GM21723 (cell line): ENCODE data around the gene CNOT1.
"Not testable (repeated sequence)": the region's sequence is repeated elsewhere in the genome, so short reads cannot be mapped to it uniquely, and the experiment has no call there.

Experiments
- ATAC-seq: cut with Tn5 transposase; IDR thresholded peaks from one replicate; pipeline ENCODE4 v1.9.1; 2021; ENCODE audit warnings: mild to moderate bottlenecking, moderate library complexity; ENCODE audit not compliant: unreplicated experiment

CNOT1 gene

GRCh38 chr16:58629733-58630640 lies at the start of gene CNOT1:
Gene CNOT1 (minus strand): TSS chr16:58629826. CDS start chr16:58599337, 30,489 bp downstream.
- peak; percentile 86 for ATAC-seq

- no peak for ATAC-seq
Measured at GRCh38 chr16:58678716-58679115, 49.1 kb upstream of the CNOT1 start.

DNA sequence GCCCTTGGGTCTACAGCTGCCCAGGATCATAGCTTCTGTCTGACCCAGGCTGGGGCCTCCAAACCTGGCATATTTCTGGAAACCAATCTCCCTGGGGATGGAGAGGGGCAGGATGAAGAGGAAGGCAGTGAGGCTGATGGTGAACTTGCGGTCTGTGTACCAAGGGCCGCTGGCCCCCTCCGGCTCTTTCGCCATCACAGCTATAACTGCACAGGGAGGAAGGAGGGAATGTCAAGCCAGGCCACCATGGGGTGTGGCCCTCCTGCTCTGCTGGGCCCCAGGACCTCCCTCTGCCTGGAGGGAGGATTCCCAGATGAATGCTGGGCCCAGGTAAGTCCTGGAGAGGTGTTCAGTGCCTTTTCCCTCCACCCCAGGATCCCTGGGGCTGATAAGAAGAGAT lies 48.6 kb upstream of the CNOT1 start:
- ATAC-seq, result no peak

DNA sequence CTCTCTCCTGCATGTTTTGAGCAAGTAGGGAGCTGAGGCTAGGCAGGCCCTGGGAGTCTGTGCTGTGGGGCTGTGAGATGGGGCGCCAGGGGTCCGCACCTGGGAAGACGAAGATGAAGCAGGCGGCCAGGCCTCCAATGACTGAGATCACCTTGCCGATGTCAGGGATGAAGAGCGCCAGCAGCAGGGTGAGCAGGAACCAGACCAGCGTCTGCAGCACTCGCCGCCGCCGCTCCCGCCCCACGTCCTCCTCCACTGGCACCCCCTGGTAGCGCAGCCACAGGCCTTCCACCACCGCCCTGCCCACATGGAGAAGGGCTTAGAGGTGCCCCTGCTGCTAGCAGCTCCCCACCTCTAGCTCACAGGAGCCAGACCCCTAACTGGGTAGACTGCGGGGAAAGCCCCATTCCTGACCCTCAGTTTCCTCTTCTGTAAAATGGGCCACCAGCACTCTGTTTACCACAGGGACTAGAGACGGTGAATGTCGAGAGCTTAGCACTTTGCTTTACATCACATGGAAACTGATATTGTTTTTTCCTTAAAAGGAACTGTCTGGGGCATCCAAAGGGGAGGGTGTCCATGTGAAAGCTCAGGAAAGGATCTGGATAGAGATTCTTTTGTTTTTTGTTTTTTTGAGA lies 41.4 kb upstream of the CNOT1 start:
- ATAC-seq, result no peak

DNA sequence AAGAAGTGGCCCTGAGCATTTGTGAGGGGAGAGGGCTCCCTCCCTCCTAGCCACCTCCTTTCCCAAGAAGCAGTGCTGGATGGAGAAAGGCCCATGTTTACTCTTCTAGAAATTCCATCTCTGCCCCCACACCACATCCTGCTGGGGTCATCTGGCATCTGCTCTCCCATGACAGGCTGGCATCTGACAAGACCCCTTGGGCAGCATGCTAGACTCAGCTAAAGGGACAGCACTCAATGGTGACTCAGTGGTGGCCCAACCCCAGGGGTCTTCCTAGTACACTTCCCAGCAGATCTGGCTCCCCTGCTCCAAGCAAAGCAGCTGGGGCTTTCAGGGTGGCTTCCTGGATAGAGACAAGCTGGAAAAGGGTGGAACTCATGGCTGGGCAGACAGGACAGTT lies 40.6 kb upstream of the CNOT1 start:
- no peak for ATAC-seq

DNA sequence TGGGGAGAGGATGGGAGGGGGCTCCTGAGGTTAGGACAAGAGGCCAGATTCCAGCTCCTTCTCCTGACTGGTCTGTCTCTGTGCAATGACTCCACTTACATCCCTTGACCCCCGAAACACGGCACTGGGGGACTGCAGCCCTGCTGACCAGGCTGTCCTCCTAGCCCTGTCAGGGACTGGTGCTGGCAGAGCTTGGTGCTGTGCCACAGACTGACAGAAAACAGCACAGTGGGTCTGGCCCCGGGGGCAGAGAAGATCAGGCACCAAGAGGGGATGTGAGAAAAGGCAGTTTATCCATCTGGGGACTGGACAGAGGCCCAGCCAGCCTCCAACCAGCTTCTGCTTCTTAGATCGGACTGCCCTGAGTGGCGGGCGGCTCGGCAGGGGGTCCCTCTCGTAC lies 35.6 kb upstream of the CNOT1 start:
- ATAC-seq, result no peak

- ATAC-seq, result peak; percentile 86
Measured at GRCh38 chr16:58661199-58661830, 31.7 kb upstream of the CNOT1 start.

- not testable (repeated sequence) for ATAC-seq
Measured at GRCh38 chr16:58659911-58660310, 30.3 kb upstream of the CNOT1 start.

DNA sequence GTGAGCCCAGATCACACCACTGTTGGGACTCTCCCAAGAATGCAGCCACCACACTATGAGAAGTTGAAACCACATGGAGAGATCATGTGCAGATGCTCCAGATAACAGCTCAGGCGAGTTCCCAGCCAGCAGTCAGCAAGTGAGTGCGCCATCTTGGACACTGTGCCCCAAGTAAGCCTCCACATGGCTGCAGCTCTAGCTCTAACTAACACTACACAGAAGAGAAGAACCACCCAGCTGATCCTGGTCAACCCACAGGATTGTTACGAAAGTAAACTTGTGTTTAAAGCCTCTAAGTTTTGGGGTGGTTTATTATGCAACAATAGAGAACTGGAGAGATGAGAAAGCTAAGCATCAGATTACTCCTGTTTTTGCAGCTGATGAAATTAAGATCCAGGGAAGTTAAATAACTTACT lies 29.2 kb upstream of the CNOT1 start:
- no peak for ATAC-seq

DNA sequence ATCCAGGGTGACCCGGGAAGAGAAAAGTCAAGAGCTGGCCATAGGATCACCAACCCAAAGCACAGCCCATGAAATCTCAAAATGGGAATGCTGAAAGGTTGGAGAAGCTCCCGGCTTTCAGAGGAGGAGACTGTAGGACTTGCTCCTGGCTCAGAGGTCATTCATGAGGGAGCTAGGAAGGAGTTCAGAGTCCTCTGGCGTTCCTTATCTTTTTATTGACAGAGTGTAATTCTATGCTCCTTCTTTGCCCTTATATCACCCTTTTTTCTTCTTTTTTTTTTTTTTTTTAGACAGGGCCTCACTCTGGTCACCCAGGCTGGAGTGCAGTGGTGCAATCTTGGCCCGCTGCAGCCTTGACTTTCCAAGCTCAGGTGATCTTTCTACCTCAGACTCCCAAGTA lies 27.3 kb upstream of the CNOT1 start:
- no peak for ATAC-seq

- no peak for ATAC-seq
Measured at GRCh38 chr16:58655215-58655596, 25.6 kb upstream of the CNOT1 start.

- ATAC-seq, result no peak
Measured at GRCh38 chr16:58654560-58655214, 25.1 kb upstream of the CNOT1 start.

- ATAC-seq, result no peak
Measured at GRCh38 chr16:58652741-58653140, 23.1 kb upstream of the CNOT1 start.

GRCh38 chr16:58651965-58652348 lies 22.3 kb upstream of the CNOT1 start:
- ATAC-seq, result no peak

DNA sequence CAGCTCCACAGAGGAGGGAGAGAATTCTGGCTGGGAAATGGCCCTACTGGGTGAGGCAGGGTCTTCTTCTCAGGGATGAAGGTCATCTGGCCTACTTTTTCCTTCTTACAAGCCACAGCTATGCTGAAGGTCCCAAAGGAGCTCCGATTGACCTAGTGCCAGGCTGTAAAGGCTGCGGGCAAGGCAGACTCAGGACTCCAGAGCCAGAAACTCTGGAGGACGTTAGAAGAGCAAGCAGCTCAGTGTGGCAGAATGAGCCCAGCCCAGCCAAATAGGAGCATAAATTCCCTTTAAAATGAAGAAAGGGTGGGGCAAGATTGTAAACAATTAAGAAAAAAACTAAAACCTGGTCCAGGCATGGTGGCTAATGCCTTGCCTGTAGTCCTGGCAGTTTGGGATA lies 20.1 kb upstream of the CNOT1 start:
- no peak for ATAC-seq

DNA sequence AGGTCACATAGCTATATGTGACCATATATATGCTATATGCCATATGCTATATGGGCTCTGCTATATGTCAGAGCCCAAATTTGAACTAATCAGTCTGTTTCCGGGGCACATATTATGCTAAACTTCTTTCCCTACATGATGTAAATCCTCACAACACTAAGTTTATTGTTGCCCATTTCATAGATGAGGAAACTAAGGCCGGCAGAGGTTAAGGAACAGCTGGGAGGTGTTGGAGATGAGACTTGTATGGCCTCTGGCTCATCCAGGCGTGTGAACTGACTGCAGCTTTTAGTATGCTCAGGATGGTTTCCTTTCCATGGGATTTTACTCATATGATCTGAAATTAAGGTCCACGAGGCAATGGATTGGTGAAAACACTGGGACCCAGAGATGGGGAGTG lies 17.5 kb upstream of the CNOT1 start:
- no peak for ATAC-seq

GRCh38 chr16:58644765-58645487 lies 15.3 kb upstream of the CNOT1 start:
- no peak for ATAC-seq

GRCh38 chr16:58644108-58644507 lies 14.5 kb upstream of the CNOT1 start:
- no peak for ATAC-seq

- ATAC-seq, result no peak
Measured at GRCh38 chr16:58640949-58641348, 11.3 kb upstream of the CNOT1 start.

DNA sequence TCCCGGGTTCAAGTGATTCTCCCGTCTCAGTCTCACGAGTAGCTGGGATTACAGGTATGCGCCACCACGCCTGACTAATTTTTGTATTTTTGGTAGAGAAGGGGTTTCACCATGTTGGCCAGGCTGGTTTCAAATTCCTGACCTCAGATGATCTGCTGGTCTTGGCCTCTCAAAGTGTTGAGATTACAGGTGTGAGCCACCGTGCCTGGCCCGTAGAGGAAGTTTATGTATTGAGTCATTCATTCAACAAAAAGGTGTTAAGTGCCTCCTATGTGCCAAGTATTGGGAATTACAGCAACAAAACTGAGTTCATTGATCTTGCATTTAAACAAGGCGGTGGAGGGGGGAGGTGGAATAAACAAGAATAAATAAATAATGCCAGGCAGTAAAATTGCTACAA lies 10.2 kb upstream of the CNOT1 start:
- ATAC-seq, result no peak

DNA sequence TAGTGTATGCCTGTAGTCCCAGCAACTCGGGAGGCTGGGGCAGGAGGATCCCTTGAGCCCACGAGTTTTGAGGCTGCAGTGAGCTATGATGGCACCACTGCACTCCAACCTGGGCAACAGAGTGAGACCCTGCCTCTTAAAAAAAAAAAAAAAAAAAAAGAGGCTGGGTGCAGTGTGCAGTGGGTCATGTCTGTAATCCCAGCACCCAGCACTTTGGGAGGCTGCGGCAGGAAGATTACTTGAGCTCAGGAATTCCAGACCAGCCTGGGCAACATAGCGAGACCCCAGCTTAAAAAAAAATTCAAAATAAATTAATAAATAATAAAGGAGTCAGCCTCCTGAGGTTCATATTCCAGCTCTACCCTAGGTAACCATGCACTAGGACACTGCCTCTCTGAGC lies 9.6 kb upstream of the CNOT1 start:
- ATAC-seq, result no peak
